ENCODE results near the gene HIP1.
"Not testable (repeated sequence)": the region's sequence is repeated elsewhere in the genome, so short reads cannot be mapped to it uniquely, and the experiment has no call there.

HIP1 gene

GRCh38 chr7:75712517-75713361 lies 26.0 kb downstream of the HIP1 start:
- H3K9me3 ChIP-seq (ENCODE audit: control insufficient read depth, insufficient read depth, low read length), result no peaks in the 10 kb centered on the region
- H3K27ac ChIP-seq (ENCODE audit: low read length), result no peak overlapping the region
- no peaks in the 10 kb centered on the region for H3K36me3 ChIP-seq (ENCODE audit: control insufficient read depth, insufficient read depth, low read length)
- no peaks in the 10 kb centered on the region for H3K4me1 ChIP-seq (ENCODE audit: control insufficient read depth, insufficient read depth, low read length)
- WGBS (ENCODE audit: insufficient coverage, insufficient read length), result no CpG with 5 or more reads among the region's 4 CpGs
- H3K27me3 ChIP-seq (ENCODE audit: control insufficient read depth, insufficient read depth, low read length), result no peaks in the 10 kb centered on the region
- DNase-seq (ENCODE audit: low read depth, low spot score), result no peak
- no peak overlapping the region for H3K4me3 ChIP-seq (ENCODE audit: low read length)

- Histone ChIP-seq H3K27ac (ENCODE audit: low read length) (no peak overlapping the region), H3K4me1 (ENCODE audit: control insufficient read depth, insufficient read depth, low read length) (no peaks in the 10 kb centered on the region), H3K4me3 (ENCODE audit: low read length) (no peak overlapping the region), H3K9me3 (ENCODE audit: control insufficient read depth, insufficient read depth, low read length) (no peaks in the 10 kb centered on the region), H3K36me3 (ENCODE audit: control insufficient read depth, insufficient read depth, low read length) (no peaks in the 10 kb centered on the region), H3K27me3 (ENCODE audit: control insufficient read depth, insufficient read depth, low read length) (no peaks in the 10 kb centered on the region)
- no peak for DNase-seq (ENCODE audit: low read depth, low spot score)
- no CpG with 5 or more reads among the region's 10 CpGs for WGBS (ENCODE audit: insufficient coverage, insufficient read length)
Measured at GRCh38 chr7:75711656-75712514, 26.9 kb downstream of the HIP1 start.

GRCh38 chr7:75711076-75711475 lies 27.7 kb downstream of the HIP1 start:
- Histone ChIP-seq H3K9me3 (ENCODE audit: control insufficient read depth, insufficient read depth, low read length) (no peaks in the 10 kb centered on the region), H3K27me3 (ENCODE audit: control insufficient read depth, insufficient read depth, low read length) (no peaks in the 10 kb centered on the region), H3K36me3 (ENCODE audit: control insufficient read depth, insufficient read depth, low read length) (no peaks in the 10 kb centered on the region), H3K4me3 (ENCODE audit: low read length) (no peak overlapping the region), H3K27ac (ENCODE audit: low read length) (no peak overlapping the region), H3K4me1 (ENCODE audit: control insufficient read depth, insufficient read depth, low read length) (no peaks in the 10 kb centered on the region)
- no peak for DNase-seq (ENCODE audit: low read depth, low spot score)

GRCh38 chr7:75704928-75705327 lies 33.8 kb downstream of the HIP1 start:
- WGBS (ENCODE audit: insufficient coverage, insufficient read length), result 100% methylated on average over 2 of the region's 4 CpGs
- no peak overlapping the region for H3K4me3 ChIP-seq (ENCODE audit: low read length)
- H3K9me3 ChIP-seq (ENCODE audit: control insufficient read depth, insufficient read depth, low read length), result no peaks in the 10 kb centered on the region
- DNase-seq (ENCODE audit: low read depth, low spot score), result no peak
- H3K4me1 ChIP-seq (ENCODE audit: control insufficient read depth, insufficient read depth, low read length), result 0 out of 2 replicates have a peak, but pooled peaks cover 2% of the 10 kb centered on the region
- no peak overlapping the region for H3K27ac ChIP-seq (ENCODE audit: low read length)
- no peaks in the 10 kb centered on the region for H3K36me3 ChIP-seq (ENCODE audit: control insufficient read depth, insufficient read depth, low read length)
- H3K27me3 ChIP-seq (ENCODE audit: control insufficient read depth, insufficient read depth, low read length), result no peaks in the 10 kb centered on the region

GRCh38 chr7:75702515-75702914 lies 36.2 kb downstream of the HIP1 start:
- H3K27me3 ChIP-seq (ENCODE audit: control insufficient read depth, insufficient read depth, low read length), result no peaks in the 10 kb centered on the region
- H3K27ac ChIP-seq (ENCODE audit: low read length), result no peak overlapping the region
- H3K4me1 ChIP-seq (ENCODE audit: control insufficient read depth, insufficient read depth, low read length), result 0 out of 2 replicates have a peak, but pooled peaks cover 2% of the 10 kb centered on the region
- H3K9me3 ChIP-seq (ENCODE audit: control insufficient read depth, insufficient read depth, low read length), result no peaks in the 10 kb centered on the region
- no peaks in the 10 kb centered on the region for H3K36me3 ChIP-seq (ENCODE audit: control insufficient read depth, insufficient read depth, low read length)
- no peak overlapping the region for H3K4me3 ChIP-seq (ENCODE audit: low read length)
- DNase-seq (ENCODE audit: low read depth, low spot score), result no peak
- no CpG with 5 or more reads among the region's 4 CpGs for WGBS (ENCODE audit: insufficient coverage, insufficient read length)

- Histone ChIP-seq H3K9me3 (ENCODE audit: control insufficient read depth, insufficient read depth, low read length) (no peaks in the 10 kb centered on the region), H3K27me3 (ENCODE audit: control insufficient read depth, insufficient read depth, low read length) (no peaks in the 10 kb centered on the region), H3K36me3 (ENCODE audit: control insufficient read depth, insufficient read depth, low read length) (no peaks in the 10 kb centered on the region), H3K4me3 (ENCODE audit: low read length) (no peak overlapping the region), H3K4me1 (ENCODE audit: control insufficient read depth, insufficient read depth, low read length) (0 out of 2 replicates have a peak, but pooled peaks cover 2% of the 10 kb centered on the region), H3K27ac (ENCODE audit: low read length) (no peak overlapping the region)
- DNase-seq (ENCODE audit: low read depth, low spot score), result no peak
- no CpG with 5 or more reads among the region's 12 CpGs for WGBS (ENCODE audit: insufficient coverage, insufficient read length)
Measured at GRCh38 chr7:75699993-75700392, 38.7 kb downstream of the HIP1 start.

- H3K27ac ChIP-seq (ENCODE audit: low read length), result no peak overlapping the region
- no peaks in the 10 kb centered on the region for H3K9me3 ChIP-seq (ENCODE audit: control insufficient read depth, insufficient read depth, low read length)
- no peaks in the 10 kb centered on the region for H3K27me3 ChIP-seq (ENCODE audit: control insufficient read depth, insufficient read depth, low read length)
- no peak overlapping the region for H3K4me3 ChIP-seq (ENCODE audit: low read length)
- DNase-seq (ENCODE audit: low read depth, low spot score), result no peak
- H3K4me1 ChIP-seq (ENCODE audit: control insufficient read depth, insufficient read depth, low read length), result 0 out of 2 replicates have a peak, but pooled peaks cover 2% of the 10 kb centered on the region
- H3K36me3 ChIP-seq (ENCODE audit: control insufficient read depth, insufficient read depth, low read length), result no peaks in the 10 kb centered on the region
Measured at GRCh38 chr7:75698358-75698757, 40.4 kb downstream of the HIP1 start.

- H3K4me3 ChIP-seq (ENCODE audit: low read length), result no peak overlapping the region
- no peaks in the 10 kb centered on the region for H3K36me3 ChIP-seq (ENCODE audit: control insufficient read depth, insufficient read depth, low read length)
- no peak for DNase-seq (ENCODE audit: low read depth, low spot score)
- H3K9me3 ChIP-seq (ENCODE audit: control insufficient read depth, insufficient read depth, low read length), result no peaks in the 10 kb centered on the region
- no peak overlapping the region for H3K27ac ChIP-seq (ENCODE audit: low read length)
- WGBS (ENCODE audit: insufficient coverage, insufficient read length), result no CpG with 5 or more reads among the region's 4 CpGs
- H3K4me1 ChIP-seq (ENCODE audit: control insufficient read depth, insufficient read depth, low read length), result no peaks in the 10 kb centered on the region
- H3K27me3 ChIP-seq (ENCODE audit: control insufficient read depth, insufficient read depth, low read length), result no peaks in the 10 kb centered on the region
Measured at GRCh38 chr7:75696263-75697037, 42.3 kb downstream of the HIP1 start.

GRCh38 chr7:75694638-75695399 lies 43.9 kb downstream of the HIP1 start:
- Histone ChIP-seq H3K36me3 (ENCODE audit: control insufficient read depth, insufficient read depth, low read length) (no peaks in the 10 kb centered on the region), H3K4me1 (ENCODE audit: control insufficient read depth, insufficient read depth, low read length) (no peaks in the 10 kb centered on the region), H3K27me3 (ENCODE audit: control insufficient read depth, insufficient read depth, low read length) (no peaks in the 10 kb centered on the region), H3K4me3 (ENCODE audit: low read length) (no peak overlapping the region), H3K9me3 (ENCODE audit: control insufficient read depth, insufficient read depth, low read length) (no peaks in the 10 kb centered on the region), H3K27ac (ENCODE audit: low read length) (no peak overlapping the region)
- no CpG with 5 or more reads among the region's 6 CpGs for WGBS (ENCODE audit: insufficient coverage, insufficient read length)
- no peak for DNase-seq (ENCODE audit: low read depth, low spot score)

- not testable (repeated sequence) for H3K27ac ChIP-seq (ENCODE audit: low read length); H3K4me3 ChIP-seq (ENCODE audit: low read length); H3K27me3 ChIP-seq (ENCODE audit: control insufficient read depth, insufficient read depth, low read length); H3K4me1 ChIP-seq (ENCODE audit: control insufficient read depth, insufficient read depth, low read length); DNase-seq (ENCODE audit: low read depth, low spot score); H3K36me3 ChIP-seq (ENCODE audit: control insufficient read depth, insufficient read depth, low read length); H3K9me3 ChIP-seq (ENCODE audit: control insufficient read depth, insufficient read depth, low read length)
- WGBS (ENCODE audit: insufficient coverage, insufficient read length), result no CpG with 5 or more reads among the region's 6 CpGs
Measured at GRCh38 chr7:75693668-75694067, 45.1 kb downstream of the HIP1 start.
